HG03175 (cell line): Measurements from ENCODE around the gene GRIK3.

ENCODE experiments used
- ATAC-seq: cut with Tn5 transposase; IDR thresholded peaks from one replicate; pipeline ENCODE4 v1.9.1; 2021; ENCODE audit warnings: mild to moderate bottlenecking, moderate library complexity; ENCODE audit not compliant: unreplicated experiment

GRIK3 gene

DNA sequence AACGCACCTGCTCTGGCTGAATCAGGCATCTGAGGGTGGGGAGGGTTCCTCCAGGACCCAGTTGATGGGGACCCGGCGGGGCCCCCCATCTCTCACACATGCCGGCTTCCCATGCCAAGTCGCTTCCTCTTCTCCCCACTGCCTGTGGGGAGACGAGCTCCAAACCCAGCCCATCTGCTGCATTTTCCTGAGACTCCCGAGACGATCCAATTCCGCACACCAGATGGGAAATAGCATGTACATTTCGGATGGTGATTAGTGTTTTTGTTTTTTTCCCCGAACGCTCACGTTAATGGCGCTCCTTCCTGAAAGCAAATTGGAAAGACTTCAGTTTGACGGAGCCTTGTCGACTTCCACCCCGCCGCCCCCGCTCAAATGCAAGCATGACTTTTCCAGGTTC, 13.2 kb upstream of the GRIK3 start:
- ATAC-seq, result no peak

DNA sequence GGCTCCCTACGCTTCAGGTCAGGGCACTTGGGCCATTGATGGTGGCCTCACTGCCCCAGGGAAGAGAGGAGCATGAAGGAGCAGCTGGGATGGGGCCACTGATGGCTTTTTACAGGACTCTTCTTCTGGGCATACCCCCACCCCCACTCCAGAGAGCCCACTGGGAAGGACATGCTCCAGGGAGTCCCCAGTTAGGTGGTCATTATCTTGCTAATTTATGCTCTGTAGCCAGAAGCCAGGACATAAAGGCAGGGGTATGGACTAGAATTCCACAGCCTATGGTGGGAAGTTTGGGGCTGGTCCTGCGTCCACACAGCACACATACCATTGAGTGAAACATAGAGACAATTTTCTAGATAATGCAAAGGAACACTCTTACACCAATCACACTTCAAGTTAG, 8.8 kb upstream of the GRIK3 start:
- no peak for ATAC-seq

DNA sequence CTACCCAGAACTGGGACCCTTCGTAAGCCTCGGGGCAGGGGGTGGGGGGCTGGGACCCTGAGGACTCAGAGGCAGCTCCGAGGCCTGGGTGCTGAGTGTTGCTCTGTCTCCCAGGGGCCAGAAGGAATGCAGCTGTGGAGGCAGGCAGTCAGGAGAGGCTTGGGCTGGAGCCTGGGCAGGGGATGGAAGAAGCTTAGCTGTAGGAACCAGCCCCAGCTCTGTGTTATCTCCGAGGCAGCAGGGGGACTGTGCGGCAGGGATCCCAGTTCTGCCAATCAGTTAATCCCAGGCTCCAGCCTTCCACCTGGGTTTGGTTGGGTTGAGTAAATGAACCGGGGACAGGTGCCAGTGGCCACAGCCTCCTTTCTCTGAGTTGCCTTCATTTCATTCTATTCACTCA, 8.2 kb upstream of the GRIK3 start:
- no peak for ATAC-seq

DNA sequence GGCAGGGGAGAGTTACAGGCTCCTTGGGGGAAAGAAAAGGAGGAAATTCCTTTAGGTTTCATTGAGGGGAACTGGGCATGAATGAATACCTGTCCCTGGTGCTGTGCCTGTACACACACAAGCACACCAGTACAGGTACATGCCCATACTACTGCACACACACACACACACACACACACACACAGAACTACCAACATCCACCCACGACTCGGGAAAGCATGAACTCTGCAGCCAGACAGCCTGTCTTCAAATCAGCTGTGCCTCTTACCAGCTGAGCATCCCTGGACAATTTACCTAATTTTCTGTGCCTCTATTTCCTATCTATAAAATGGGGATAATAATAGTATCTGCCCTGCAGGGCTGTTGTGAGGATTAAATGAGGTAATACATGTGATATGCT, 7.2 kb upstream of the GRIK3 start:
- no peak for ATAC-seq

DNA sequence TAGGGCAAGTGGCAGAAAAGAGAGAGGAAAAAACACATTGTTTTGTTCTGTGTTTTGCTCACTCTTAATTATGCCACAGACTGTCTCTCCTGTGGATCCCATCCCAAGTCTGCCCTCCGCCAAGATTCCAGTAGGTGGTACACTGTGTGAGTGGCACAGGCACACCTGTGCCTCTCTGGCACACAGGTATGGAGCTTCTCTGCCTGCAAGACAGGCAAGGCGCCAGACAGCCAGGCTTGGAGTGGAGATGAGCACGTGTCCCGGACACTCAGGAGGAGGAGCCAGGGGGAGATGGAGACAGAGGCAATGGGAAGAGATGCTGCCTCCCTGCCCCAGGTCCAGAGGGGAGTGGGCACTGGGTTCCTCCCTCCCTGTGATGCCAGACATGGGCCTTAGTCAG, 6.5 kb upstream of the GRIK3 start:
- ATAC-seq, result no peak

DNA sequence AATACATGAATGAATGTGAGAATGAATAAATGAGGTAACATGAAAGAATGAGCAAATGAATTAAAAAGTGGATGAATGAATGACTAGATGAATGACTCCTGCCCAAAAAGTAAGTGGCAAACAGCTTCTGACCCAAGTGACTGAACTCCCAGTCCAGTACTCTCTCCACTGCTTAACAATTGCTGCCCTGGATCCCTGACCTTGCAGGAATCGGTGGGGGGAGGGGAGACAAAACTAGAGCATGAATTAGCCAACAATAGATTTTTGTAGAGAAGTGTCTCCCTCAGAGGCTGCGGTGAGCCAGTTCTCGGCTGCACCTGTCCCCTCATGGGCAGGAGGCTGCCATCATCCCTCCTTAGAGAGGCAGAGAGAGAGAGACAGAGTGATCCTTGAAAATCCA, 5.9 kb upstream of the GRIK3 start:
- ATAC-seq, result no peak

DNA sequence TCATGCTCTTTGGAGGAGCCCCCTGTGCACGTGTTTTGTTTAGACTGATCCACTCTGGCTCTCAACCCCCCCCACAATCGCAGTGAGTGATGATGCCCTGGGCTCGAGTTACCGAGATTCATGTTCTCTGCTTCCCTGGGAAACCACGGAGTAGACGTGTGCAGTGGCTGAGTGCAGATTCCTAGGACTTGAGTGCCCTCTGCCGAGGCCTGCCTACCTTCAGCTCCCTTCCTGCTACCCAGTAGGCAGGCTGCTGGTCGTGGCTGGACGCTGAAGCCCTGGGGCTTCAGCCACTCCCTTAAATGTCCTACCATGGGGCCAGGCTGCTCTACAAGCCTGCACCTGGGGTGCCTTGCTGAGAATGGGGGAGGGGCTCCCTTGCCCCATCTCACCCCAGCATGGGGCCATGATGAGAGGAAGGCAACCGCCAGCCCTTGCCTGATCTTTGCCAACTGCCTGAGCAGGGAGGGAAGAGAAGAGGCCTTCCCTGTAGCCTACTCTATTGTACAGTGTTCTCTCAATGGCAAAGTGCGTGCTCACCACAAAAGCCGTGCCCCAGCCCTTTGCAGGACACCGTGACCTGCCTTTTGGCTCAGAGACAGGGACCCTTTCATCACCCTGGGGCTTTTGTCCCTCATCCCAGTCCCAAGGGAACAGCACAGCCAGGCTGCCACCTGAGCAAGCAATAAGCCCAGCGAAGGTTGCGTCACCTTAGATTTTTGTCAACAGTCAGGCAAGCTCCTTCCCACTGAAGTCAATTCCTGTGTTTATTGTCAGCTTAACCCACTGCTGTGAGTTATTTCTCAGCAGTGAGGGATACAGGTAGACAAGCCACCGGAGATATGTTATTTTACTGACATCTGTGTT, 4.1 kb upstream of the GRIK3 start:
- ATAC-seq, result no peak

DNA sequence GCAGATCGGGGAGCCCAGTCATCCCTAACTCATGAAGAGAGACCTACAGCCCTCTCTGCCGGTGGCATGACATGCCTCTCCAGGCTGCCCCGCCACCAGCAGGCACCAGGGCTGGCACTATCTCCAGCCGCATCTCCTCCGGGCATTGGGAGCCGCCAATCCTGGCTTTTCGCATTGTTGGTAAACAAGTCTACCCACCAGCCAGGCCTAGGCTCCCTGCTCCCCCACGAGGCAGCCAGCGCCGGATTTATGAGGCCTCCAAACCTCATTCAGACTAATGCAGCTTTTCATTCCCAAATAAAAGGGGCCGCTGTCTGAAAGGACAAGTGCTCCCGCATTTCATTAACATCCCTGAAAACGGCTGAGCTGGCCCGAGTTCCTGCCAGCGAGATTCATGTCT, 3.4 kb upstream of the GRIK3 start:
- ATAC-seq, result no peak

DNA sequence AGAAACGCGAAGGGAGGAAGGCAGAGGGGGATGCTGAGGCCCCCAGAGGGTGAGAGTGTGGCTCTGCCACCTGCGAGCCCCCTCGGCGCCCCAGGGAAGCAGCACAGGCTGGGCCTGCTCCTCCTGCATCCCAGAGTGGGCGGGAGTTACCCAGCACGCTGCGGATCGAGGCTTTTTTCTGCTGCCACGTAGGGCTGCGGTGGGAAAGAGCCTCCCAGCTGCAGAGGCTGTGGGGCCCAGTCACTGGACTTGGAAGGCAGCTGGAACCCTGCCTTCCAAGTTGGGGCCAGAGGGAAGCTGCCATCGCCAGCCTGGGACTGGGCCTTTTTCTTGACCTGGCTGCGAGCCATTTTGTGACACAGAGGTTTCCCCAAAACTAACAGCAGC, 2.3 kb upstream of the GRIK3 start:
- ATAC-seq, result no peak

DNA sequence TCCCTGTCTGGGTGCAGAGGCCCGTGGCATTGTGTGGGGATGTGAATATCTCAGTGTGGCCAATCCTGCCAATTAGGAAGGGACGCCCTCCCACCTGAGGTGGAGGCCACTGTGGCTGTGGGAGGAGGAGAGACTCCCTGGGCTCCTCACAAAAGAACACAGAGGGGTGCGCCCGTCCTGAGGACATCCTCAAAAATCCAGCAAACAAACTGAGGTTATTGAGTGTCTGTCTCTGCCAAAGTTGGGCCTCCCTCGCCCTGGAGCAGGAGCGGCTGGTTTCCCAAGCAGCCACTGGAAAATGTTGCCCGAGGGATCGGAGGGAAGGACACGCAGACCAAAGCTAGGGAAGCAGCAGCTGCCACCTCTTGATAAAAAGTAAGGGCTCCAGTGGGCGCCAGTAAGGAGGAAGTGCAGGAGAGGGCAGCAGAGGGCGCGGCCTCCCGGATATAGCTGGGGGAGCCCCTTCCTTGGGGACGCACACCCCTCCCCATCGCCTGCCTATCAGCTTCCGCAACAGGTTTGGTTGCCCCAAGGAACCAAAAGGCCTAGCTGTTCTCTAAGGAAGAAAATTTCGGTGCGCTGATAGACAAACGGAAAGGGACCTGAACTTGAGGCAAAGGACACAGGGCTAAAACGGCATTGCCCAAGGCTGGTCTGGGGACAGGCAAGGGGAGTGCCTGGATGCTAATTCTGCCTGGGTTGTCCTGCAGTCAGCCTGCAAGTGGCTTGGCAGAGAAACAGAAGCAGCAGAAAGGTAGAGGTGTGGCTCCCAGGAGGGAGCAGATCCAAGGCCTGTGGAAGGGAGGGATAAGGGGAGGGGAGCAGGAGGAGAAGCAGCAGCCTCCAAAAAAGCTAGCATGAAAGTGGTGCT, 1.7 kb upstream of the GRIK3 start:
- ATAC-seq, result no peak

DNA sequence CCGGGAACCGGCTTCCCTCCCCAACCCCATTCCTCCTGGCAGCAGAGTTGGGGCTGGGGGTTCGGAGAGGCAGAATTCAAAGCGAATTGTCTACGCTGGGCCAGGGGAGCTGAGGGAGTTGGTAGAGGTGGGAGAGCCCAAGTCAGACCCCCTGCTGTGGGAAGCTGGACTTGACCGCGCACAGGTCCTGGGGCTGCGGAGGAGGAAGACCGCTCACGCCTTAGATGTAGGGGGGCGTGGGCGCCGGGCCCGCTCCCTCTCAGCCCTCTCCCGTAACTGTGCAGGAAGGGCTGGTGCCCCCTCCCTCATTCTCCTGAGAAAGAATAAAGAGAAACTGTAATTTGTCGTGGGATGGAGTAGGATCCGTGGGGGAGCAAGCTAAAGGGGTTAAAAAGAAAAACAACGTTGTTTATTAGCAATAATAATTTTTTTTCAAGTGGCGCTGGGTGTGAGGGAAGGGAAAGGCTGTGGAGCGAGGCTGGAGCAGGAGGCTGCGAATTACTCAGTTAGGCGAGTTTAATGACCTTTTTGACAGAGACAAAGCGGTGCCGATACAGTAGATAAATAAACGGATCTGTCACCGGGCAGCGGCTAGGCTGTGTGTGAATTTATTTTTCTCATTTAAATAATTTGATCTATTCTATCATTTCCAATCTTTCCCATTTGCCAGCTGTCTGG, 838 bp upstream of the GRIK3 start:
- no peak for ATAC-seq

DNA sequence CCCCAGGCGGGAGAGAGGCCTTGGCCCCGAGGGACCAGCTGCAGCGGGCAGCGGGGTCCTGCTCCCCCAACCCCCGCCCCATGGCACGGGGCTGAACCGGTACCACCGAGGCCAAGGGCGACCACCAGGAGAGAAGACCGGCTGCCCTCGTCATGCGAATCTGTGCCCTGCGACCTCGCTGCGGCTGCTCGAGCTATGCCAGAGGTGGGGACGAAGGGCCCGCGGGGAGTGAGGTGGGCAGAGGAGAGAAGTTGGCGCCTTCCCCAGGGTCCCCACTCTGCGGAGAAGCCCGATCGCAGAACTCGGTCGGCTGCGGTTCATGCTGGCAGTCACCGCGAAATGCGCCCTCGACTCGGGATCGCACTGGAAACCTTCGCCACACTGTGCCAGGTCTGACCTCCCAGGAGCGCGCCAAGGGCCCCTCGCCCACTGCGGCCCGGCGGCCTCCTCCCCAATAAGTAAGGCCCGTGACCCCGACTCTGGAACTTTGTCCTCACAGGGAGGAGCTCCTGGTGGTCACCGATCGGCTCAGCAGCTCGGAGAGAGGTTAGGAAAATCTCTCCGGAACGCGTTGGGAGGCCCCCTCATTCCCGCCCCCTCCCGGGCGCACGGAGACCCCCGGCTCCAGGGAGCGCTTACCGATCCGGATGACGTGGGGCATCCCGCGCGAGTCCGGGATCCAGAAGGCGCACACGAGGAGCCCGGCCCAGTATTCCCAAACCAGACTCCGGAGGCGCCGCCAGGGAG, 787 bp downstream of the GRIK3 start:
- ATAC-seq, result no peak

DNA sequence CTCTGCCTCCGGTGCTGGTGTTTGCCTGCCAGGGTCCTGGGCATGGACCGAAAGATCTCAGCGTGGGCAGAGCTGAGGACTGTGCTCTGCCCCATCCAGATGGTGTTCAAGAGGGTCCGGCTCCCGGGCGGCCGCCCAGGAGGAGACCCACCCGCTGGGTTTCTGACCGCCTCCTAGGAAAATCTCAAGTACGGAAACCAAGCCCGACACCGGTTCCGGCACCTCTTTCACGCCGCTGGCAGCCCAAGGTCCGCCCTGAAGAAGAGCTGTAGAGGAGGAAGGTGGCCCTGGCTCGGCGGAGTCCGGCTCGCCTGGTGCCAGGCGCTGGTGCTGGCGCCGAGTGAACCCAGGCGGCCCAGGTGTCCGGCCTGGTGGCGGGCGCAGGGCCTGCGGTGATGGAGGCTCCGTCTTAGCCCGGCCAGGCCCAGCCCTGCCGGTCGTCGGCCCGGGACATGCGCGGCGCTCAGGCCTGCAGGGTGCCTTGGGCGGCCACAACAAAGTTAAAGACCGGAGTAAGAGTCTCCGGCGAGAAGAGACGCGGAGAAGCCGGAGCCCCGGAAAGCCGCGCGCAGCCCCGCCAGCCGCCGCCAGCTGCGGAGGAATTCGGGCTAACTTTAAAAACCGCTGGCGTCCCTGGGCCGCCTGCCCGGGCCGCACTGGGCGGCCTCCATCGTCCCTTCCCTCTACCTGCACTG, 1.5 kb downstream of the GRIK3 start:
- no peak for ATAC-seq

DNA sequence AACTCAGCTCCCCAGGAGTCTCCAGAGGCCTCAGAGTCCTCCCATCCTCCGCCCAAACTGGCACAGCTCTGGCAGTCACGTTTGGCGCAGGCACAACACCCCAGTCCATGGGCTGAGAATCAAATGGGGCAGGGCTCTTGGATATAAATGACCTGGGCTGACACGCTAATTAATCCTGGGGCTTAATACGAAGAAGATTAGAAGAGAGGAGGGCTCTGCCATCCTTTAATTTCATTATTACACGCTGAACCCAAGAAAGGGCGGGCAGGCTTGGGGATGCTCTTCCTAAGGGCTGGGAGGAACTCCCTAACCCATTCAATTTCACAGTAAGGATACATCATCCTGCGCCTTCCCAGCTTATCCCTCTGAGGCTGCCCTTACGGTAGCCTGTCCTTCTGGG, 2.4 kb downstream of the GRIK3 start:
- ATAC-seq, result no peak

DNA sequence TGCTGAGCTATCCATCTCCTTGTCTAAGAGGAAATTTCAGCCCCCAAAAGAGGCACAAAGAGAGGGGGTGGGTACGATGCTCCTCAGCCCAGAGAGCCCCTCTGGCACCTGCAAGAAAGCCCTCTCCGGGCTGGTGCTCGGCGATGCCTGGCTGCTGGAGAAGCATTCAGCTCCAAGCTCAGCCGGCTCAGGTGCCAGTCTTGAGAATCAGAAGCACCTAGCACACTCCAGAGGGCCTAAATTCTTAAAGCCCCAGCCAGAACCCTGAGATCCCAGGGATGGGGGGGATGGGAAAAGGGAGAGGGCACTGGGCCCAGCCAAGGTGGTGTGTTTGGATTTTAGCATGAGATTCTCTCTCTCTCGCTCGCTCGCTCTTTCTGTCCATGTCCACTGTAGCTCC, 2.9 kb downstream of the GRIK3 start:
- no peak for ATAC-seq

DNA sequence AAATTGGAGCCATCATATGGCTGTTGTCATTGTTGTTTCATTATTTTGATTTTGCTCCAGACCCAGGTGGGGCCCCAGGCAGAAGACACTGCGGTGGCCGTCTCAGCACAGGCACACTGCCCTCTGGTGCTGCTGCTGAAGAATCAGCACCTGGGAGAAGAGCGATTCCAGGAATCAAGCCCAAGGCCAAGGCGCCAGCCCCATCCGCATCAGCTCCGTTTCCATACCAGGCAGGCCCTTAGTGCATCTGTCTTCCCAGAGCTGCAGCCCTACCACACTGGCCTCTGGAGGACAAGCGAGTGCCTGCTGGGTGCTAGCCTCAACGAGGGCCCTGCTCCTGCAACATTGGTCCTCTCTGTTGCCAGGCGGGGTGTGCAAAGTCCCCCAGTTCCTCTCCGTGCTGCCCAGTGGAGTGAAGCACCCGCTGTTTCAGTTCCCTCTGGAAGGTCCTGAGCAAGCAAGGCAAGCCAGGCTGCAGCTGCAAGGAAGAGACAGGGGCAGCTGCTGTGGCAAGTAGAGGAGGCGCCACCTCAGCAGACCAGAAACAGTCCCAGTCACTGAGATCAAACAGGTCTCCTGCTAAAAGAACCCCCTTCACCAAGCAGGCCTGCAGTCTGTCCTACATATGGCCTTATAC, 5.2 kb downstream of the GRIK3 start:
- no peak for ATAC-seq

DNA sequence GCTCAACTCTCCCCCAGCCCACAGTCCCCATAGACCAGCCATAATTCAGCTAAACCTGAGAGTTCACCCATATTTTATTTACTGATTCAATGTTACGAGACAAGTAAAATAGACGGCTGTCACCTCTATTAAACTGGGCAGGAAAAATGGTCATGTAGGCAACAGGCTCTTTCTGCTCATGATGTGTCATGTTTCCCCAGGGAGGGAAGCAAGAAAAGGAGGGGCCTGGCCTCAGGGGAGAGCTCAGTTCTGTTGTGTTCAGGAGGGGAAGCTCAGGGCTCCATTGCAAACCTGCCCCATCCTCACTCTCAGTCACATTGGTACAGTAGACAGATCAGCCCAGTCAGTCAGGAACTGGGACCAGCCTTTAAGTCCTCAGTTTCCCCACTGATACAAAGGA, 12.8 kb downstream of the GRIK3 start:
- ATAC-seq, result no peak

DNA sequence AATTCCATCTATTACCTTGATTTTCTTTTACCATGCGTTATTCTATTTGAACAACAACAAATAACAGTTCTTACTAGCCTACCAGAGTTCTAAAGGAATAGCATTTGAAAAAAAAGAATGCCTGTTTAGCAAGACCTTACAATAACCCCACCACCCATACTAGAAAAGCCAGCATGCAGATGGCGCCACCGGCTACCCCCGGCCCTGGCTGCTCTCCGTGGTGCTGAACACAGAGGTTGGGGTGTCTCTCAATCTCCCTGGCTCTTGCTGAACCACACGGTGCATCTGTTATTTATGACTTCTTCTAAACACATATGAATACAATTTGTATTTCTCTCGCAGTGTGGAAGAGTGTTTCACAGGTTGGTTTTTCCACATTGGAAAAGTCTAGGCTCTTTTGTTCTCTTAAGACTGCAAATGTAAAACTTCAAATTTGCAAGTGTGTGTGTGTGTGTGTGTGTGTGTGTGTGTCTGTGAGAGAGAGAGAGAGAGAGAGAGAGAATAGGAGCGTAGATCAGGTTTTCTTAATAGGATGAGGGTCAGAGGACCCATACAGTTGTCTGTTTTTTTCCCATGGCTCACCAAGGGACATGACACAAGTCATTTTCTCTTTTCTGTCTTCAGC, 13.6 kb downstream of the GRIK3 start:
- ATAC-seq, result no peak

DNA sequence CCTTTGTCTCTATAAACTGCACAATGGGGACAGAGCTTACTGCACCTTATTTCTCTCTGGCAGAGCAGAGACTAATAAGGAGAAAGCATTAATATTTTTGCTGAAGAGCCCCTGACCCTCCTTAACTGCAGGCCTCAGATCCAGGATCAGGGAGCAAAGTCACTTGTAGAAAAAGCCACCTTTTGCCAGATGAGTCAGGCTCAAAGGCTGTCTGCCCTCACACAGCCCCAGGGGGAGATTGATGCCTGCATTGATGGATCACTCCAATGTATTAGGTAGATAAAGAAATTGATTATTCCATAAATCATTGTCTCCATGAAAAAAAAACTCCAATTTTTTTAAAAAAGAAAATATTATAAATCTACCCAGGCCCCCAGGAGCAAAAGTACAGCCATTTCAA, 15.8 kb downstream of the GRIK3 start:
- ATAC-seq, result no peak
